Right hindlimb (tissue), 1 donor: ENCODE measurements around the gene HNRNPUL1.

Source experiments
- DNase-seq: peaks from one replicate; pipeline ENCODE4 v3.0.0-alpha.2; 2018

The HNRNPUL1 gene

DNA sequence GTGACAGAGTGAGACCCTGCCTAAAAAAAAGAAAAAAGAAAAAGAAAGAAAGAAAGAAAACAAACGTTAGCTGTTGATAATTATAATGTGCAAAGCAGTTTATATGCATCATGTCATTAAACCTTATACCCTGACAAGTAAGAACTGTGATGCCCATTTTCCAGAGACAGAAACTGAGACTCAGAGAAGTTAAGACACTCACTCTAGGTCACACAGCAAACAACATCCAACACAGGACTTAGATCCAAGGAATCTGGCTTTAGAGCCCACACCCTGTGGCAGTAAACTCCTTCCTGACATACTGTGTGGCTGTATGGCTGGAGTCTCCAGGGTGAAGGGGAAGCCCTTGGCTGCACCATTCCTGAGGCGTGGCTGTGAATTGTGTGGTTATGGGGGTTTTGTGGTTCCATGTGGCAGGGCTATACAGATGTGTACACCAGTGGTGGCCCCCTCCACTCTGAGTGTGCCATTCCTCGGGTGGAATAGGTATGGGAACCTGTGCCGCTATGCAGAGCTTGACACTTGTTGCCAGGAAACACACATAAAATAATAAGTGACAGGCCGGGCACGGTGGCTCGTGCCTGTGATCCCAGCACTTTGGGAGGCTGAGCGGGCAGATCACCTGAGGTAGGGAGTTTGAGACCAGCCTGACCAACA, 29.5 kb upstream of the HNRNPUL1 start:
- no peak for DNase-seq

DNA sequence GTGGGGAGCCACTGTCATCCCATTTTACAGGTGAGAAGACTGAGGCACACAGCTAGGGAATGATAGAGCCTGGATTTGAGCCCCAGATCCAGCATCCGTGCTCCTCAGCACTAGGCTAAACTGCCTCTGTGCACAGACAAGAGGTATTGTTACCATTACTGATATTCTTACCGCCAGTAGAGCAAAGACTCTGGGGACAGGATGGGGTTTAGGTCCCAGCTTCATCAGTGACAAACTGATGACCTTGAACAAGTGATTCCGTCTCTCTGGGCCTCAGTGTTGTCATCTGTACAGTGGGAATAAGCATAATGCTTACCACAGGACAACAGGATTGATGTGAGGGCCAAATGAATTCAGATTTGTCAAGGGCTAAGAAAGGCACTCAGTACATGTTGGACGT, 28.7 kb upstream of the HNRNPUL1 start:
- no peak for DNase-seq

- no peak for DNase-seq
Measured at GRCh38 chr19:41238244-41238643, 25.9 kb upstream of the HNRNPUL1 start.

- no peak for DNase-seq
Measured at GRCh38 chr19:41239363-41239762, 24.8 kb upstream of the HNRNPUL1 start.

DNA sequence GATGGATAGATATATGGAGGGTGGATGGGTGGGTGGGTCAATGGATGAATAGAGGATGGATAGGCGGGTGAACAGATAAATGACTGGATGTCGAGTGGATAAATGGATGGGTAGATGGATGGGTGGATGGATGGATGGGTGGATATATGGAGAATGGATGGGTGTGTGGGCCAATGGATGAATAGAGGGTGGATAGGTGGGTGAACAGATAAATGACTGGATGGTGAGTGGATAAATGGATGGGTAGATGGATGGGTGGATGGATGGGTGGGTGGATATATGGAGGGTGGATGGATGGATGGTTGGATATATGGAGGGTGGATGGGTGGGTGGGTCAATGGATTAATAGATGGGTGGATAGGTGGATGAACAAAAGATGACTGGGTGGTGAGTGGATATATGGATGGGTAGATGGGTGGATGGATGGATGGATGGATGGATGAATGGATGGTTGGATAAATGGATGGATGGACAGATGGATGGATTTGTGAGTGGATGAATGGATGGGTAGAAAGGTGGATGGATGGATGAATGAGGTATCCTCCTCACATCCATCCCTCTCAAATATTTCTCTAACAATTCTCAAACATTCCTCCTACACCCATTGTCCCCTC, 24.1 kb upstream of the HNRNPUL1 start:
- no peak for DNase-seq

DNA sequence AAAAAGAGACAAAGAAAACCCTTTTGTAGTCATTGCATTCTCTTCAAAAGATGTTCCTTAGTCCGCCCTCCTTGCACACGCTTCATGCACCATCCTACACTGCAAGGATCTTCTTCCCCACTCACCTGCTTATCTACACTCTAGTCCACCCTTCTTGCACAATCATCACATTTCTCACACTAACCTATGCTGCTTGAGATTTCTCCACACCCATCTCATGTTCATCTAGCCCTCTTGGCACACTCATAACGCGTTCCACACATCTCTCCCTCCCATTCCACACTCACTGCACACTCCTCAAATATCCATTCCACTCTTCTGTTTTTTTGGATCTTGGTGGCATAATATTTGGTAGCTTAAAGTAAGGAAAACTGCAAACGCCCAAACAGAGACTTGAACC, 22.3 kb upstream of the HNRNPUL1 start:
- no peak for DNase-seq

DNA sequence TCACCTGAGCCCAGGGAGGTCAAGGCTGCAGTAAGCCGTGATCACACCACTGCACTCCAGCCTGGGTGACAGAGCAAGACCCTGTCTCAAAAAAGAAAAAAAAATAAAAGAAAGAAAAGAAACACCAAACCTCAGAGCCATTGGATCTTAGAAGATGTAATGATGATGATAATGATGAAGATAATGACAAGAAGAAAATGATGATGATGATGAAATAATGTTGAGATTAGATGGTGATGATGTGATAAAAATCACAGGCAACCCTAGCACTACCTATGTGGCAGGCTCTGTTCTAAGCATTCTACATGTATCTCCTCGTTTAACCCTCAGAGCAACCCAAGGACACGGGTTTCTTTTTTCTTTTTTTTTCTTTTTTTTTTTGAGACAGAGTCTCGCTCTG, 20.1 kb upstream of the HNRNPUL1 start:
- no peak for DNase-seq

- no peak for DNase-seq
Measured at GRCh38 chr19:41245843-41246242, 18.3 kb upstream of the HNRNPUL1 start.

DNA sequence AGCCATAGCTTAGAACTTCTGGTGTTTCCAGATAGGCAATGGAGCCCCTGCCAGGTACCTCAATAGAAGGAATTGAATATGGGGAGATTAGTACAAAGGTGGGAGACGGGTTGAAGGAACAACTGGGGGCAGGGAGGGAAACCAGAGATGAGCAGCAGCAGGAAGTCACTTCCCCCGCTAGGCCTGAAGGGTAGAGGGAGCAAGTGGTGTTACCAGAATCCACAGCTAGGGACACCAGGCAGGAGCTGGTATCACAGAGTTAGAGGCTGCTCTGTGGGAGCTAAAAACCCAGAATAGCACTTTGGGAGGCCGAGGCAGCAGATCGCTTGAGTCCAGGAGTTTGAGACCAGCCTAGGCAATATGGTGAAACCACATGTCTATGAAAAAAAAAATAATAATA, 15.3 kb upstream of the HNRNPUL1 start:
- no peak for DNase-seq

GRCh38 chr19:41249707-41250423, 14.3 kb upstream of the HNRNPUL1 start:
- no peak for DNase-seq

- no peak for DNase-seq
Measured at GRCh38 chr19:41253660-41254059, 10.5 kb upstream of the HNRNPUL1 start.

- no peak for DNase-seq
Measured at GRCh38 chr19:41255171-41255570, 9.0 kb upstream of the HNRNPUL1 start.

- DNase-seq: peak; percentile 22
Measured at GRCh38 chr19:41261474-41262190, 2.5 kb upstream of the HNRNPUL1 start.

DNA sequence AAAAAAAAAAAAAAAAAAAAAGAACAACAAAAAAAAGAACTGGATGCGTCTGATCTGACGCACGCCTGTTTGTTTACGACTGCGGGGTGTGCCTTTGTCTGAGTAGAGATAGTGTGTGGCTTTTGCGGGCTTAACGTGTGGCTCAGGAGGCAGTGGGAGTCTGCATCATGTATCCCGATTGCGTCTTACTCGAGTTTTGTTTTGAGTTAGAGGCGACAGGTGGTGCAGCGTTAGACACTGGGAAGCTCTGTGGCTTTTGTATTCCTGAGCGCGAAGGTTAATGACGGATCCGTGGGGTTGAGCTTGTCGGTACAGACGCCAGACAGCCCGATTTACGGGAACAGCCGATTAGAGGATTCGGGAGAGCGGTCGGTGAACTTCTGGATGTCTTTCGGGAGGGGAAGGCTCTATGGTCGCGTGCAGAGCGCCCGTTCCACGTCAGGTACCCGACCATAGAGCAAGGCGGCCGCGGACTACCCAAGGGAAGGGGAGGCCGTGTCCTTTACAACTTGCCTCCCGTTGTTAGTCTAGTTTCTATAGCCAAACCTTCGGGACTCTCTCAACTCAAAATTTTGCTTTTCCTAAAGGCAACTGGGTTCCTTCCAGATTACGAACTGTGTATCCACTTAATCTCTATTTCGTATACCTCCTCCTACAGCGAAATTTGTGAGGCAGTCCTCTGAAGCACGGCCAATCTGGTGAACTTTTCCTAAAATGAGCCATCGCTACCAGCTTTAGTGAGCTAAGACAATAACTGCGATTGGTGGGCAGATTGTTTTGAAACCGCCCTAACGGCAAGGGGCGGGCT, 926 bp upstream of the HNRNPUL1 start:
- DNase-seq: no peak

DNA sequence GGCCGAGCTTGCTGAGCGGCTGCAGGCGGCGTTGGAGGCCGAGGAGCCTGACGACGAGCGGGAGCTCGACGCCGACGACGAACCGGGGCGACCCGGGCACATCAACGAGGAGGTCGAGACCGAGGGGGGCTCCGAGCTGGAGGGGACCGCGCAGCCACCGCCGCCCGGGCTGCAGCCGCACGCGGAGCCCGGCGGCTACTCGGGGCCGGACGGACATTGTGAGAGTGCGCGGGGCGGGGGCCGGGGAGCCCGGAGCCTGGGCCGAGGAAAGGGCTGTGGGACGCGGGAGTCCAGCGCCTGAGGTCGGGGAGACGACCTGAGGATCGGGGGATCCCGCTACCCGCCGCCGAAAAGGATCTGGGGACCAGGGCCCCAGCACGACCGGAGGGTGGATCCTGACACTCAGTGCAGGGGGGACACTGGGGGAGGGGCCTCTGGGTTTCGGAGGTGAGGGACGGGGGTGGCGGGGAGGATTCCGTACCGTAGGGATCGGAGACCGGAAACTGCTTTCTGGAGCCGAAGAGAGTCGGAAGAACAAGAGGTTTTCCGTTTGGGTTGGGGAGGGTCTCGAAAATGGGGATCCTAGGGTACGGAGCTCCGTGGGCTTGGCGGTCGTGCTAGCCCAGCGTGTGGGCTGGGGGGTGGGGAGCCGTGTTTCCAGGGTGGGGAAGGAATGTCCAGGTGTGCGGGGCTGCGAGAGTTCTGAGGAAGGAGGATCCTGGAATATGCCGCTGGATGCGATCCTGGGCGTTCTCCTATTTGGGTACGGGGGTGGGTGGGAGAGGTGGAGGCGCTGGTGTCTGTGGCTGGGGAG, 616 bp downstream of the HNRNPUL1 start:
- DNase-seq: peak; percentile 71

GRCh38 chr19:41265395-41266153, 1.4 kb downstream of the HNRNPUL1 start:
- peak; percentile 28 for DNase-seq

- DNase-seq: no peak
Measured at GRCh38 chr19:41269055-41269454, 4.9 kb downstream of the HNRNPUL1 start.

GRCh38 chr19:41269571-41269970, 5.4 kb downstream of the HNRNPUL1 start:
- no peak for DNase-seq

DNA sequence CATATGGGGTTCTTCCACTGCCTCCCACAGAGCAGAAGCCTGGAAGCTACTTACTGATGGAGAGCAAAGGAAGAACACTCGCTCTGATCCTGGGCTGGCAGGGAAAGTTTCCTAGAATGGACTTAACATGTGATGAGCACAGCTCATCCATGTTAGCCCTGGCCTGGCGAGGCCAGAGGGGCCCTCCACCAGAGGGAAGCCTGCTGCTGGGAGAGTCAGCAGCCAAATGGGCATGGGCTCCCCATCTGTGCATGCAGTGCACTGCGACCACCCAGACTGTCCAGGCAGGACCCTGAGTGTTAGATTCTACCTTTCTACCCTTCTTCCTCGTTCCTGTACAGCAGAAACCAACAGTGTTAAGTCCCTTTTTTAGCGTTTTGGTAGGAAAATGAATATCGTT, 8.9 kb downstream of the HNRNPUL1 start:
- DNase-seq: no peak

DNA sequence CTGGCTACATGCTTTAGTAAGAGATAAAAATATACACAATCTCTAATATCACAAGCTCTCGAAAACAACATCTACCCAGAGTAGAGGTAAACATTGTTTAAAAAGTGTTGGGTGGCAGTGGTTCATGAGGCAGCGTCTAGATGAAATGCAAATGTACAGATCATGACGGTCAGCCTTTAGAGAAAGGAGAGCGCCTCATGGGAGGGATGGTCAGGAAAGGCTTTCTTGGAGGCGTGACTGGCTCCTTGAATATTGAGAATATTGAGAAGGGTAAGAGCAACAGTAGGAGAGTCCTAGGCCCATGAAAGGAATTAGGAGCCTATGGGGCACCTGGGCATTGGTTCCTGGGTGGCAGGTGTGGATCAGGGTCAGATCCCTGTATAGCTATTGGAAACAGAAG, 10.6 kb downstream of the HNRNPUL1 start:
- DNase-seq: no peak

GRCh38 chr19:41276231-41276630, 12.1 kb downstream of the HNRNPUL1 start:
- DNase-seq: no peak
